Progenitor cell of endocrine pancreas (in vitro differentiated cells): ENCODE data around the gene LMO7. TPM values are rescaled to one million over a fixed set of nuclear protein-coding genes. Genes with fewer than 3 reads are reported as not detected.
"Not testable (repeated sequence)": the region's sequence is repeated elsewhere in the genome, so short reads cannot be mapped to it uniquely, and the experiment has no call there.

Experiments used
- DNase-seq: peaks from one replicate; pipeline ENCODE4 v3.0.0; 2021; ENCODE audit warnings: low spot score; ENCODE audit not compliant: unreplicated experiment
- H3K27ac Mint-ChIP-seq: 2 replicates; pipeline ENCODE4 v1.8.0; 2021; ENCODE audit warnings: mild to moderate bottlenecking, moderate library complexity, mixed read lengths
- H3K27me3 Mint-ChIP-seq: 2 replicates; pipeline ENCODE4 v1.8.0; 2021; ENCODE audit warnings: mixed read lengths
- H3K36me3 Mint-ChIP-seq: 2 replicates; pipeline ENCODE4 v1.8.0; 2022; ENCODE audit warnings: mixed read lengths; ENCODE audit not compliant: insufficient read depth
- H3K4me1 Mint-ChIP-seq: 2 replicates; pipeline ENCODE4 v1.8.0; 2021; ENCODE audit warnings: low read depth, mixed read lengths
- H3K4me3 Mint-ChIP-seq: 2 replicates; pipeline ENCODE4 v1.8.0; 2021; ENCODE audit warnings: low read depth, mild to moderate bottlenecking, moderate library complexity, mixed read lengths
- H3K9me3 Mint-ChIP-seq: 2 replicates; pipeline ENCODE4 v1.8.0; 2021; ENCODE audit warnings: low read depth, mixed read lengths
- CTCF ChIP-seq: fragments of 200-600 bp; sonication (generic); IDR thresholded peaks from one replicate; pipeline ENCODE4 v1.5.0; 2021; ENCODE audit warnings: antibody characterized with exemption, mild to moderate bottlenecking; ENCODE audit not compliant: unreplicated experiment
- total RNA-seq: library from RNA; stranded (reverse); gene quantifications from 2 replicates; pipeline ENCODE4 v1.2.1, GENCODE V29; 2021

LMO7 gene
- total RNA-seq, 1 donor from 2014 or later, result 15.0 TPM

GRCh38 chr13:75666646-75667351 lies 30.7 kb downstream of the LMO7 start:
- H3K9me3 Mint-ChIP-seq, result peaks cover 8% of the 10 kb centered on the region
- H3K36me3 Mint-ChIP-seq, result no peaks in the 10 kb centered on the region
- no peak for TF ChIP-seq CTCF
- H3K27me3 Mint-ChIP-seq, result no peaks in the 10 kb centered on the region
- peak overlapping the region; percentile 3 for H3K27ac Mint-ChIP-seq
- DNase-seq, result no peak
- peaks cover 18% of the 10 kb centered on the region for H3K4me1 Mint-ChIP-seq
- H3K4me3 Mint-ChIP-seq, result no peak overlapping the region

- H3K27me3 Mint-ChIP-seq, result no peaks in the 10 kb centered on the region
- H3K36me3 Mint-ChIP-seq, result no peaks in the 10 kb centered on the region
- H3K27ac Mint-ChIP-seq, result no peak overlapping the region
- peaks cover 14% of the 10 kb centered on the region for H3K4me1 Mint-ChIP-seq
- no peak overlapping the region for H3K4me3 Mint-ChIP-seq
- DNase-seq, result no peak
- TF ChIP-seq CTCF, result no peak
- H3K9me3 Mint-ChIP-seq, result peaks cover 4% of the 10 kb centered on the region
These were observed 33.6 kb downstream of the LMO7 start for GRCh38 chr13:75669706-75670105.

DNA sequence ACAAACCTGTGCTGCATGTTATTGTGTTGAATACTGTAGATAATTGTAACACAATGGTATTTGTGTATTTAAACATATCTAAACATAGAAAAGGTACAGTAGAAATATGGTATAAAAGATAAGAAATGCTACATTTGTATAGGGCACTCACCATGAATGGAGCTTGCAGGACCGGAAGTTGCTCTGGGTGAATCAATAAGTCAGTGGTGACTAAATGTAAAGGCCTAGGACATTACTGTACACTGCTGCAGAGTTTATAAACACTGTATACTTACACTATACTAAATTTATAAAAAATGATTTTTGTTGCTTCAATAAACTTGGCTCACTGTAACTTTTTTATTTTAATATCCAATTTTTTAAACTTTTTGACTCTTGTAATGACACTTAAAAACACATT lies 34.4 kb downstream of the LMO7 start:
- Mint-ChIP-seq H3K27ac (no peak overlapping the region), H3K36me3 (no peaks in the 10 kb centered on the region), H3K27me3 (no peaks in the 10 kb centered on the region), H3K4me1 (peaks cover 14% of the 10 kb centered on the region), H3K4me3 (no peak overlapping the region), H3K9me3 (peaks cover 4% of the 10 kb centered on the region)
- TF ChIP-seq CTCF, result no peak
- no peak for DNase-seq

GRCh38 chr13:75675421-75675820 lies 39.3 kb downstream of the LMO7 start:
- no peaks in the 10 kb centered on the region for H3K4me1 Mint-ChIP-seq
- H3K4me3 Mint-ChIP-seq, result no peak overlapping the region
- H3K9me3 Mint-ChIP-seq, result peaks cover 5% of the 10 kb centered on the region
- no peak for TF ChIP-seq CTCF
- H3K36me3 Mint-ChIP-seq, result peaks cover 4% of the 10 kb centered on the region
- no peak for DNase-seq
- H3K27ac Mint-ChIP-seq, result no peak overlapping the region
- no peaks in the 10 kb centered on the region for H3K27me3 Mint-ChIP-seq

GRCh38 chr13:75679459-75679858 lies 43.3 kb downstream of the LMO7 start:
- Mint-ChIP-seq H3K27me3 (no peaks in the 10 kb centered on the region), H3K36me3 (peaks cover 5% of the 10 kb centered on the region), H3K9me3 (peaks cover 11% of the 10 kb centered on the region), H3K4me1 (no peaks in the 10 kb centered on the region), H3K4me3 (no peak overlapping the region), H3K27ac (no peak overlapping the region)
- no peak for TF ChIP-seq CTCF
- DNase-seq, result no peak

- H3K27ac Mint-ChIP-seq, result peak overlapping the region; percentile 72
- H3K4me1 Mint-ChIP-seq, result not testable (repeated sequence)
These were observed 44.1 kb downstream of the LMO7 start for GRCh38 chr13:75680251-75680650.

More at GRCh38 chr13:75680251-75680650, 44.1 kb downstream of the LMO7 start:
- H3K4me3 Mint-ChIP-seq, H3K36me3 Mint-ChIP-seq, DNase-seq, H3K27me3 Mint-ChIP-seq: not testable (repeated sequence)
- H3K9me3 Mint-ChIP-seq, result peaks cover 11% of the 10 kb centered on the region
